LNCAP (cell line): ENCODE results near the gene NIN.

Experiments used
- CTCF ChIP-seq: fragments of 450-650 bp; IDR thresholded peaks from 2 replicates; pipeline ENCODE4 v1.5.1; 2017; ENCODE audit warnings: mild to moderate bottlenecking

NIN gene

DNA sequence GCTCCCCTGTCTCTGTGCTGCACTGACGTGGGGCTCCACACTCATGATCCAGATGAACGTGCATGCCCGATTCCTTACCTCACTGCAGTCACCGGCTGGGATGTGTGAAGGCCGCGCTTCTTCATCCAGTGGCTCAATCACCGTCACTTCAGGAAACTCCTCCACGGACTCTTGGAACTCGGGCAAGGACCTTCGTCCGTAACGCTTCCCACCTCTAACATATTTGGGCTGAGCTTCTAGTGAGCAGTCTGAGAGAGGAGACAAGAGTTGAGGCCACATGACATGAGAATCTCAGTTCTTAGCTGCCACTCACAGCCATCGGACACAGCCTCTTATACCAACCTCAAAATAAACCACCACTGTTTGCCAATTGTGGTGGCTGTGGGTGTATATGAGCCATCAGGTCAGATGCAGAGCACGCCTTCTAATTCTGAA lies 38.3 kb downstream of the NIN start:
- no peak for TF ChIP-seq CTCF

DNA sequence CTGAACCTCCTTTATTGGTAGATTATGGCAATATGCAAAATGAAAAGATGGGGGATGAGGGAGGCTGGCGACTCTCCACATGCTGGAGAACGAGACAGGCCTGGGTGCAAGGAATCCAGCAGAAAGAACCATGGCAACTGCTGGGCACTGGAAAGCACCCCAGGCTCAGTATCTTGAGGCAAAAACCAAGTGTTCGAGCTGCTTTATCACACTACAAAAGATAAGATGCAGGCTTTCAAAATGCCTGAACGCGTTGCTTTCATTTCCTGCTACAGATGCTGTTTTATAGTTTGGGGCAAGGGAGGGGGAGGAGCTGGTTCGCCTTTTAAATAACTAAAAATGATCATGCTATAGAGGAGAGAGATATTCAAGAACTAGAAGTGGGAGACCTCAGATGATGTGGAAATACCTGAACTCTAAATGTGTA lies 38.9 kb downstream of the NIN start:
- TF ChIP-seq CTCF = no peak

DNA sequence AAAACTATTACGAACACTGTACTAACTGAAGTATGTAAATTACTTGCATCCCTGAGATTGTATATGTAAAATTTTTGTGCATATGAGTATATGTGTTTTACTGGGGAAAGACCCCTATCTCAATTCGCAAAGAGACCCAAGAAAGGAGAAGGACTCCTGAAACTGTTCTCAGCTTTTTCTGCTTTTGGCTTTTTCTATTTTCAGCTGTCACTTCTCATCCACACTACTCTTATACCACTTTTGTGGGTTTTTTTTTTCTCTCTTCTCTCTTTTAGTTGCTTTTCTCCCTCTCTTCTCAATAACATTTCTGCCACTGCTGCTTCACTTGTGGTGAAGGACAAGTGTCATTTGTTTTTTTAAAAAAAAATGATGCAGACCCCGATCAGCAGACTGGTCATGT lies 39.8 kb downstream of the NIN start:
- TF ChIP-seq CTCF = no peak

DNA sequence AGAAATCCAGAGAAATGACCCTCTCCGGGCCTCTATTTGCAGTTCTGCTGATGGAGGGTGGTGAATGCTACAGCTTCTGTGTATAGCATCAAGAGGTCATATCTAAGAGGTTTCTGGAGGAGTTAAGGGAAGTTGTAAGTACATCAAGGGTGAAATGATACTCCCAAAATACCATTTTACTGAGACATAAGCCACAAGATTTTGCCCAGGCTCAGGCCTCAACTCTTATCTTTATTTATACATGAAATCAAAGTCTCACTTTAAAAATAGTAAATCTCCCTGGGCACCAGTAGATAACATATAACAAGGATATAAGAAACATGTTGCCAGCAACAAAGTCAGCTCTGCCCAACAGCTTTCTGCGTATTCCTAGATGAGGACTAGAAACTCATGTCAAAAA lies 40.4 kb downstream of the NIN start:
- TF ChIP-seq CTCF = no peak

- no peak for TF ChIP-seq CTCF
Measured at GRCh38 chr14:50786751-50787464, 44.1 kb downstream of the NIN start.

DNA sequence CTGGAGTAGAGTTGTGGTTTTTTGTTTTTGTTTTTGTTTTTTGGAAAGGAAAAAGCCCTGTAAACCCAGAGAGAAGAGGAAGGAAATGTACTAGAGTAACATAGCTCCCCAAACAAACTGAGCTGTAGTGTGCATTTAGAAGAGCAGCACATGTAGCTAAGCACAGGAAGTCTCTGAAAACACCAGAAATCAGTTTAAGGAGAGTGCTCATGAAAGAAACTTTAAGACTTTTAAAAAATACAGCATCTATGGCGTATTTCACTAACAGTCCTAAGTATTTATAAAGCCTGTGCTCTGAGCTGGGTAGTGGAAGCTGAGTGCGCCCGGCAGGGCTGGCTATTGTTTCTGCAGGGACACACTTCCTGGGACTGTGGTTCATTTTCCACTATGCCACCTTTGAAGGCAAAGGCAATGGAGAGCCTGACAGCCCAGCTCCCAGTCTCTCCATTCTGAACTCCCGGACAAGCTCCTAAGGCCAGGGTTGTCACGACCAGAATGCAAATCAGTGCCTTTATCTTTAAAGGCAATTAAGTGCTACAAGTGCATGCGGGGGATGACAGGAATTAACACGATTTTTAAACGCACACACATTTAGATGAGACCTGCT lies 45.4 kb downstream of the NIN start:
- TF ChIP-seq CTCF = no peak

DNA sequence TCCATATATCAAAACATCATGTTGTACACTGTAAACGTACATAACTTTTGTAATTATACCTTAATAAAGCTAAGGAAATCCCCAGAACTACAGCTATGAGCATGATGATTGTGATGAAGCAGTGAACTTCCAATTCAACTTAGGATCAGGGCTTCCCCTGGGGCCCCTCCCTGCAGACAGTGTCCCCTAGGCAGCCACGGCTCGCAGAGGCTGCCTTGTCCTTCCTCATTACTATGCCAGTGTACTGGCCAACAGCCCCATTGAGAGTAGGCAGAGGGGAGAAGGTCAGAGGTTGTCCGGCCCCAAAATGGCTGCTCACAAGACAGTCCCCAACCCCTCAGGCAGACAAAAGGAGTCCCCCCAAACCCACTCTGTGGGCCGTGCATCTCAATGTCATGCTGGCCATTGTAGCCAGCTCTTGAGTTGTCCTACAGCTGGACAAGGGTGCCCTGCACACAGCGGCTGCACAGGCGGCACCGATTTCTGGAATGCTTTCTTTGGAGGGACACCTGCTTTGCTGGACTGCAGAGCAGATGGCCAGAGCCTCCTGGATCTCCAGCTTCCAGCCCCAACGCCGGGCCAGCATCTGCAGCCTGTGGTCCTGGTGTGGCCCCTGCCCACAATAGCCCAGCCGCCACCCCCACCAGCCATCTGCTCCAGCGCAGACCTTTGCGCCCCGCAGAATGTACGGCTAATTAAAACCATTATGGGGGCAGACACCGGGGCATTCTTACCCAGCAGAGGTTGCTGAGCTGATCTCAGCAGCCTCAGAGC lies 46.1 kb downstream of the NIN start:
- no peak for TF ChIP-seq CTCF
